Mucosa of descending colon (tissue), 3 donors: ENCODE results near the gene SLF1. TPM values are rescaled to one million over a fixed set of nuclear protein-coding genes. Genes with fewer than 3 reads are reported as not detected.

ENCODE experiments used
- ATAC-seq: fragments of 200-7000 bp; cut with Tn5 transposase; one replicate; pipeline ENCODE4 v1.9.1; 2020; ENCODE audit warnings: mild to moderate bottlenecking, moderate library complexity
- DNase-seq, 3 donors: peaks; one replicate each; pipeline ENCODE4 v3.0.0-alpha.2; 2020
- H3K36me3 ChIP-seq: fragments of 200-600 bp; one replicate; pipeline ENCODE4 v1.8.0; 2021; ENCODE audit warnings: low read depth, mild to moderate bottlenecking
- H3K4me1 ChIP-seq: fragments of 200-600 bp; one replicate; pipeline ENCODE4 v1.8.0; 2021; ENCODE audit warnings: low read depth, mild to moderate bottlenecking
- H3K4me3 ChIP-seq: fragments of 200-600 bp; one replicate; pipeline ENCODE4 v1.8.0; 2021; ENCODE audit warnings: mild to moderate bottlenecking
- H3K9me3 ChIP-seq: fragments of 200-600 bp; one replicate; pipeline ENCODE4 v1.8.0; 2021; ENCODE audit warnings: mild to moderate bottlenecking
- CTCF ChIP-seq: fragments of 200-600 bp; IDR thresholded peaks from one replicate; pipeline ENCODE4 v1.8.0; 2022; ENCODE audit warnings: antibody characterized with exemption, mild to moderate bottlenecking
- intact Hi-C, 2 donors: fragments of 100-400 bp; cut with DNase I in 1 of 2; cut with micrococcal nuclease in 1 of 2; formaldehyde crosslinking; loops; one replicate each; pipeline versions ENCODE4 v1.11.0 to v1.11.1; 2022; cut with DNase I, micrococcal nuclease
- total RNA-seq, 3 donors: library from RNA; stranded (reverse); fragmentation: NEBNext Ultra II Directional in 2 of 3; extraction: Animal tissue kit (Norgen Biotek cat#: 25700) in 2 of 3; gene quantifications; one replicate each; pipeline versions ENCODE4 v1.2.1 to v1.2.4, GENCODE V29; 2021 to 2023
- donor health status: DM: no; HTN: no; CAD: no; lungs with moderate emphysema.
- donor health status: DM: no; HTN: no; CAD: no.
- donor health status: DM: no; HTN: yes; CAD: no.

The SLF1 gene
- total RNA-seq, 3 donors from 2014 or later: 4.8 to 6.6 (median 6.2) TPM

GRCh38 chr5:94640176-94640575 is 21.7 kb downstream of the SLF1 start:
- H3K9me3 ChIP-seq: peaks cover 10% of the 10 kb centered on the region
- no peaks in the 10 kb centered on the region for H3K4me1 ChIP-seq
- TF ChIP-seq CTCF: no peak
- intact Hi-C loops: no loop called here
- DNase-seq (no peak), ATAC-seq (no peak)
- H3K4me3 ChIP-seq: no peak overlapping the region
- H3K36me3 ChIP-seq: no peaks in the 10 kb centered on the region

- ATAC-seq (no peak), DNase-seq (no peak)
- H3K9me3 ChIP-seq: peaks cover 5% of the 10 kb centered on the region
- no peak for TF ChIP-seq CTCF
- intact Hi-C loops: no loop called here
- H3K4me3 ChIP-seq: no peak overlapping the region
- no peaks in the 10 kb centered on the region for H3K4me1 ChIP-seq
- H3K36me3 ChIP-seq: no peaks in the 10 kb centered on the region
These were observed 26.6 kb downstream of the SLF1 start for GRCh38 chr5:94645053-94645452.

- ATAC-seq (no peak), DNase-seq (no peak)
- no peaks in the 10 kb centered on the region for H3K9me3 ChIP-seq
- H3K36me3 ChIP-seq: no peaks in the 10 kb centered on the region
- no peak overlapping the region for H3K4me3 ChIP-seq
- intact Hi-C loops: no loop called here
- no peak for TF ChIP-seq CTCF
- H3K4me1 ChIP-seq: no peaks in the 10 kb centered on the region
These were observed 28.3 kb downstream of the SLF1 start for GRCh38 chr5:94646758-94647157.

- DNase-seq: no peak
- ATAC-seq: peak; percentile 66
- Histone ChIP-seq H3K4me3 (no peak overlapping the region), H3K9me3 (peaks cover 2% of the 10 kb centered on the region), H3K4me1 (no peaks in the 10 kb centered on the region), H3K36me3 (no peaks in the 10 kb centered on the region)
- TF ChIP-seq CTCF: no peak
- intact Hi-C loops: no loop called here
These were observed 31.4 kb downstream of the SLF1 start for GRCh38 chr5:94649874-94650273.

- TF ChIP-seq CTCF: no peak
- Histone ChIP-seq H3K4me1 (no peaks in the 10 kb centered on the region), H3K9me3 (peaks cover 29% of the 10 kb centered on the region), H3K36me3 (no peaks in the 10 kb centered on the region), H3K4me3 (no peak overlapping the region)
- DNase-seq (no peak), ATAC-seq (no peak)
- intact Hi-C loops: no loop called here
These were observed 39.8 kb downstream of the SLF1 start for GRCh38 chr5:94658272-94658671.

GRCh38 chr5:94660506-94660905 is 42.0 kb downstream of the SLF1 start:
- H3K36me3 ChIP-seq: no peaks in the 10 kb centered on the region
- ATAC-seq (no peak), DNase-seq (no peak)
- no peaks in the 10 kb centered on the region for H3K4me1 ChIP-seq
- H3K4me3 ChIP-seq: no peak overlapping the region
- intact Hi-C loops: no loop called here
- H3K9me3 ChIP-seq: peaks cover 21% of the 10 kb centered on the region
- TF ChIP-seq CTCF: no peak
